Skin of body (tissue), 2 donors: ENCODE results near the gene PNPLA1. TPM values are rescaled to one million over a fixed set of nuclear protein-coding genes. Genes with fewer than 3 reads are reported as not detected.
A peak's percentile ranks its signal among the peaks of the same experiment; 100 is the strongest.

ENCODE experiments used
- DNase-seq: peaks from one replicate; lab custom pipeline; 2025; lab: John Stamatoyannopoulos, UW
- total RNA-seq: library from RNA; depleted of rRNA; stranded (reverse); fragments of >200 nt; gene quantifications from one replicate; pipeline ENCODE4 v1.2.3, GENCODE V29; 2014

Gene PNPLA1
- total RNA-seq = 4.2 TPM

- no peak for DNase-seq
Observed at GRCh38 chr6:36269834-36270705, at the start of gene PNPLA1. PNPLA1 (plus strand) TSS chr6:36270060; CDS start chr6:36270460, 400 bp downstream.

GRCh38 chr6:36220226-36220625, 49.6 kb upstream of the PNPLA1 start:
- DNase-seq = no peak

GRCh38 chr6:36221674-36222073, 48.2 kb upstream of the PNPLA1 start:
- no peak for DNase-seq

DNA sequence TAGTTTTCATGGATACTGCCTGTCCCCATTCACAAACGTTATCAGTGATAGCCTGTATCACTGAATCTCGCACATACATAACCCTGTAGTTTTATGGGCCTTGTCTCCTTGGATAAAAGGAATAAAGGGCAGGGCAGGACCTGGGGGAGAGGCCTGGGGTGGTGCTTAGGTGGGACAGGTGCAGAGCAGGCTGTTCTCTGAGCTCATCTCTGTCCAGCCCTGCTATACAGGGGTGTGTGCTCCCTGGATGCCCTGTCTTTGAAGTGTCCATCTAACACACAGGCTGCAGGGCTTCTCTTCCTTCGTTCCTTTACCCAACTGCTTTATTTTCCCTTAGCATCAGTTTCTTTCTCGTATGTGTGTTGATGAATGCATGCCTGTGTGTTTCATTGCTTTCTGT, 46.9 kb upstream of the PNPLA1 start:
- DNase-seq = no peak

DNA sequence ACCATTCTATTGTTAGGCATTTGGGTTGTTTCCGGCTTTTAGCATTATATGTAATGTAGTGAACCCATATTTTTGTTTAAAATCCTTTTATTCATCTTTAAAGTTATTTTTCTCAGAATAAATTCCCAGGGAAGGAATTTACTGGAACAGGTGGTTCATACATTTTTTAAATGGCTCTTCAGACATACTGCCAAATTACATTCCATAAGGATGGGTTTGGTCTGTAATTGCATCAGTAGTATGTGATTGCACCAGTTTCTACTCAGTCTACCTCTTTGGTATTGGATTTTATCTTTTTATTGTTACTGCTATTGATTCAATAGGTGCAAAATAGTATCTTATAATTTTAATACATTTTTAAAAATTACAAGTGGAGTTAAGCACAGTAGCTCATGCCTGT, 46.2 kb upstream of the PNPLA1 start:
- no peak for DNase-seq

- no peak for DNase-seq
Observed at GRCh38 chr6:36224918-36225461, 44.9 kb upstream of the PNPLA1 start.

GRCh38 chr6:36226438-36227047, 43.3 kb upstream of the PNPLA1 start:
- no peak for DNase-seq

DNA sequence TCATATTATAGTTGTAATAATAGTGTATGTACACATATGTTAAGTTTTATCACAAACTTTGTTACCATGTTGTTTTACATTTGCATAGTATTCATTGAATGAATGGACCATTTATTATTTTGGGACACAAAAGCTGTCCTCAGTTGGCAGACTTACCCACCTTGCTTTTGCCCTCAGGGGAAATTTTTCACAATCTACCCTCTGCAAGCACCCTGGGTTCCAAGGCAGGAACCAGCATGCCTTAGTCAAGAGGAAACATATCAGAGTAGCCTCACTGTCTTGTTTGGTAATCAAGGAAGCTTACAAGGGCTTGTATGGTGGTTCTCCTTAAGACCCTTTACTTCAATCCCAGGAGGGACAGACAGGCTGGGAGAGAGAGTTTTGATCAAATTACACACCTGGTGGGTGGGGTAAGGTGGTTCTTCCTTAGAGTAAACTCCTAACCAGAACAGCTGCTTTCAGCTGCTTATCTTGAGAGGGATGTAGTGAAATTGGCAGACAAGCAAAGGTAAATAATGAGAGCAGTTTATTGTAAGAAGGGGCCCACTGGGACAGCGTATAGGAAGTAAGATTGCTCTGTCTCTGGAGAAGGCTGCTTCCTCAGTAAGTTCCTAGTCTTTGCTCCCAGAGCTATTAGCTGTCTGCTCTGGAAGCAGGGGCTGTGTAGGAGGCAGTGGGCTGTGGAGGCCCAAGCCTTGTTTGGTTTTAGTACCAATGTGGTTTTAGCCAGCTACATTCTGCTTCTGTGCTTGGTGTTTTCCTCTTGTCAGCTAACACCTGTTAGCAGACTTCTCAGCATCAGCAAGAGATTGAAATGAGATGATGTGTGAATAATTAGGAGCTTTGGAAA, 42.3 kb upstream of the PNPLA1 start:
- no peak for DNase-seq

- no peak for DNase-seq
Observed at GRCh38 chr6:36229223-36229622, 40.6 kb upstream of the PNPLA1 start.

DNA sequence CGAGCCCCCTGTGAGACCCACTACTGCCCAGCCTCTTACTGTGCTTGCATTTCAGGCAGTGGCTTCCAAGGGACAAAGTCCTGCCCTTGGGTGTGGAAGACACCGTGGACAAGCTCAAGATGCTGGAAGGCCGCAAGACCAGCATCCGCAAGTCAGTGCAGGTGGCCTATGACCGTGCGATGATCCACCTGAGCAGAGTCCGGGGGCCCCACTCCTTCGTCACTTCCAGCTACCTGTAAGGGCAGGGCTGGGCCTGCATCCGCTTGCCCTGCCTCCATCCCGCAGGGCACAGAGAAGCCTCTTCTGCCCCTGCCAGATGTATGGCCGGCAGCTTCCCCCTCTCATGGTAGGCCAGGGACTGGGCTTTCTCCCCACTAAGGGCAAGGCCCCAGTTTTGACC, 39.5 kb upstream of the PNPLA1 start:
- no peak for DNase-seq

DNA sequence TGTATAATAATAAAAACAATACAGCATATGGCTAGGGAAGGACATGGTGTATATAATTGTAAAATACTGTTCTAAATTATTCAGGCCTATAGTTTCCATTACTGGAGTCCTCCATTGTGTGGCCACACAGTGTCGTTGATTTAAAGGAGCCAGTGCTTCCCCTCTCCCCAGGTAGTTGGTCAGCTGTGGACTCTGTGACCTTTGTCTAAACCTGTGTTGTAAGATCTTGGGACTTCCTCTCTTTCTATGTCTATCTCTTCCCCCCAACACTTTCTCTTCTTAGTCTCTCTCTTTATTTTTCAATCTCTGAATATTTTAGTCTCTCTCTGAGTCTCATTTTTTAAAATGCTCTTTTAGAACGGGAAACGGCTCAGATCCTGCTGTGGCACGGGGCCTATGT, 37.7 kb upstream of the PNPLA1 start:
- DNase-seq = no peak

DNA sequence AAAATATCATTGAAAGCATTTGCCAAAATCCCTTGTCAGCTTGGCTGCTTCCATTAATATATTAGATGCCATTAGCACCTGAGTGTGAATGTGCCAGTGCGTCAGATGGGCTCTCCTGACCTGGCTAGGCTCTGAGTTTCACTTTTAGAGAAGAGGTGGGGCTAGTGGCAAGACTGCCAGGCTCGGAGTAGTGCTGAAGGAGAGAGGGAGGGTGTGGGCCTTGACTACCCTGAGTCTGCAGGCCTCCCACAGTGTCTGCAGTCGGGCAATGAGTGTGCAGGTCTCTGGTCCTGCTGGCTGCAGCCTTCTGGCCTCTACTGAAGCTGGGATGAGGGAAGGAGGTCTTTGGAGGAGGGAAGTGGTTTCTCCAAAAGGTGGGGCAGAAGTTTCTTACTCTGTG, 34.6 kb upstream of the PNPLA1 start:
- no peak for DNase-seq

- DNase-seq = no peak
Observed at GRCh38 chr6:36235862-36236261, 34.0 kb upstream of the PNPLA1 start.

GRCh38 chr6:36239774-36240173, 30.1 kb upstream of the PNPLA1 start:
- DNase-seq = no peak

GRCh38 chr6:36241728-36242127, 28.1 kb upstream of the PNPLA1 start:
- peak; percentile 57 for DNase-seq

DNA sequence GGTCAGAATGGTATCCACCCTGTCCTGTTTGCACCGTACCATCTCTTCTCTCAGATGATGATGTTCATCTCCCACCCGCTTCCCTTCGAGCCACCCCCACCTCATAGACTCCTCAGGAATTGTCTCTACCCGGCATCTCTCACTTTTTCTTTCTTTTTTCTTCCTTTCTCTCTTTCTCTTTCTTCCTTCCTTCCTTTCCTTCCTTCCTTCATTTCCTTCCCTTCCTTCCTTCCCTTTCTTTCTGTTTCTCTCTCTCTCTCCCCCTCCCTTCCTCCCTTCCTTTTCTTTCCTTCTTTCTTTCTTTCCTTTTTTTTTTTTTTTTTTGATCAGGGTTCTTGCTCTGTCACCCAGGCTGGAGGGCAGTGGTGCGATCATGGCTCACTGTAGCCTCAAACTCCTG, 27.7 kb upstream of the PNPLA1 start:
- no peak for DNase-seq

DNA sequence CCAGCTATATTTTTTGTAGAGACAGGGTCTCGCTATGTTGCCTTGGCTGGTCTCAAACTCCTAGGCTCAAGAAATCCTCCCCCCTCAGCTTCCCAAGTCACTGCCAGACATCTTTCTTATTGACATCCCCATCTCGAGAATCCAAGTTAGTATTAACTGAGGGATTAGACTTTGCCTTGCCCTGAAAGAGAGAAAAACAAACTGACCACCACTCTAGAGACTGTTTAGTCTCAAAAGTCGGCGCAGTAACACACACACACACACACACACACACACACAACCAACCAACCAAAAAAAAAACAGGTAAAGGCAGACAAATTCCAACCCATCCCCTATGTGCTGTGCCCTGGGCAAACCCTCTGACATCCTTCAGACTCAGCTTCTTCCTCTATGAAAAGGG, 27.2 kb upstream of the PNPLA1 start:
- DNase-seq = no peak

GRCh38 chr6:36243562-36244212, 26.2 kb upstream of the PNPLA1 start:
- no peak for DNase-seq

DNA sequence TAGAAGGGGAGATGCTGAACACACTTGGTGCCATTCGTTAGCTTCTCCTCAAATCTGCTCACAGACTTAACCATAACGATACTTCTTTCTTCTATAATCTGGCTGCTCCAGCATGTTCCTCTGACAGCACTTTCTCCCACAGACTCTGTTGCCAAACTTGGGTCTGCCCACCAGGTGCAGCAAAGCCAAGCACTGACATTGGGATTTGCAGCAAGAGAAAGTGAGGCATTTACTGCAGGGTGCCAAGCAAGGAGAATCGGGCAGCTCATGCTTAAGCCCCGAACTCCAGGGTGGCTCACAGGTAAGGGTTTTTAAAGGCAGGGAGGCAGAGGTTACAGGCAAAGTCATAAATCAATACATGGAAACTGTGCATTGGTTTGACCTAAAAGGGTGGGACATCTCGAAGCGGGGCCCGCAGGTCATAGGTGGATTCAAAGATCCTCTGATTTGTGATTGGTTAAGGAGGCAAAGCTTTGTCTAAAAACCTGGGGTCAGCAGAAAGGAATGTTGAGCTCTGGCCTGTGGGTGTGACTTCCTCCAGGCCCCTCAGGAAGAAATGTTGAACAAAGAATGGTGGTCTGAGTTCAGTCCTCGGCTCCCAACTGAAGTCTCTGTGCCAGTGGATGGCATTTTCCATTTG, 25.1 kb upstream of the PNPLA1 start:
- no peak for DNase-seq

GRCh38 chr6:36245572-36246061, 24.2 kb upstream of the PNPLA1 start:
- DNase-seq = peak; percentile 27
